Smooth muscle cell (in vitro differentiated cells): ENCODE measurements around the gene ANKRD16. TPM values are rescaled to one million over a fixed set of nuclear protein-coding genes. Genes with fewer than 3 reads are reported as not detected.
"Not testable (repeated sequence)": the region's sequence is repeated elsewhere in the genome, so short reads cannot be mapped to it uniquely, and the experiment has no call there.

Source experiments
- DNase-seq: peaks from one replicate; lab custom pipeline; 2025; ENCODE audit not compliant: unreplicated experiment; lab: John Stamatoyannopoulos, UW
- H2AFZ ChIP-seq: fragments of 200-600 bp; sonication (generic); 2 replicates; pipeline ENCODE4 v1.6.0; 2016; ENCODE audit warnings: antibody characterized with exemption, low read depth, mild to moderate bottlenecking
- H3F3A ChIP-seq: fragments of 200-600 bp; sonication (generic); 2 replicates; pipeline ENCODE4 v1.6.0; 2017; ENCODE audit warnings: antibody characterized with exemption, low read depth
- H3K27ac ChIP-seq: fragments of 200-600 bp; sonication (generic); 2 replicates; pipeline ENCODE4 v1.5.1; 2016; ENCODE audit warnings: low read depth, mild to moderate bottlenecking
- H3K27me3 ChIP-seq: fragments of 200-600 bp; sonication (generic); 2 replicates; pipeline ENCODE4 v1.6.1; 2016; ENCODE audit warnings: low read depth, mild to moderate bottlenecking
- H3K36me3 ChIP-seq: fragments of 200-600 bp; sonication (generic); 2 replicates; pipeline ENCODE4 v1.5.1; 2016; ENCODE audit warnings: low read depth
- H3K4me1 ChIP-seq: fragments of 200-600 bp; sonication (generic); 2 replicates; pipeline ENCODE4 v1.5.1; 2016; ENCODE audit warnings: low read depth
- H3K4me2 ChIP-seq: fragments of 200-600 bp; sonication (generic); 2 replicates; pipeline ENCODE4 v1.6.0; 2016; ENCODE audit warnings: mild to moderate bottlenecking
- H3K4me3 ChIP-seq: fragments of 200-600 bp; sonication (generic); 2 replicates; pipeline ENCODE4 v1.5.1; 2016; ENCODE audit warnings: mild to moderate bottlenecking
- H3K79me2 ChIP-seq: fragments of 200-600 bp; sonication (generic); 2 replicates; pipeline ENCODE4 v1.6.0; 2016; ENCODE audit warnings: low read depth, mild to moderate bottlenecking
- H3K9ac ChIP-seq: fragments of 200-600 bp; sonication (generic); 2 replicates; pipeline ENCODE4 v1.6.0; 2016; ENCODE audit warnings: low read depth
- H3K9me3 ChIP-seq: fragments of 200-600 bp; sonication (generic); replicated peaks from 2 replicates; pipeline ENCODE4 v1.5.1; 2016; ENCODE audit warnings: low read depth
- H4K20me1 ChIP-seq: fragments of 200-600 bp; sonication (generic); 2 replicates; pipeline ENCODE4 v1.6.0; 2016; ENCODE audit warnings: low read depth
- WGBS: methylation state at CpG from one replicate; pipeline ENCODE4 v1.1.7; 2016; ENCODE audit warnings: low lambda C conversion rate; 5-methylcytosine and 5-hydroxymethylcytosine counted together
- polyA plus RNA-seq: library from polyadenylated mRNA; unstranded; fragments of >200 nt; fragmentation: Nextera tagmentation; extraction: Ambion mirVana; gene quantifications from 2 replicates; pipeline ENCODE4 v1.2.1, GENCODE V29; 2016
- total RNA-seq: library from RNA; depleted of rRNA; stranded (reverse); fragments of >200 nt; gene quantifications from 2 replicates; pipeline ENCODE4 v1.2.3, GENCODE V29; 2014
- TF ChIP-seq, protein P1 (sequence below): fragments of 200-600 bp; sonication (generic); IDR thresholded peaks from 2 replicates; pipeline ENCODE4 v1.5.1; 2017; ENCODE audit warnings: borderline replicate concordance, mild to moderate bottlenecking, antibody characterized with exemption; ENCODE audit not compliant: insufficient read depth, poor library complexity, severe bottlenecking

The ANKRD16 gene
- total and polyA plus RNA-seq, 2 experiments from 2014 or later, result 2.7 to 10.3 TPM

GRCh38 chr10:5830629-5831445 is 58.9 kb downstream of the ANKRD16 start:
- Histone ChIP-seq H4K20me1 (no peaks in the 10 kb centered on the region), H3K36me3 (no peaks in the 10 kb centered on the region), H3K27ac (no peak overlapping the region), H3K9ac (no peak overlapping the region), H3K4me2 (no peak overlapping the region), H3K4me3 (no peak overlapping the region), H3K4me1 (no peaks in the 10 kb centered on the region), H3F3A (no peaks in the 10 kb centered on the region), H2AFZ (no peak overlapping the region), H3K27me3 (no peaks in the 10 kb centered on the region), H3K79me2 (no peaks in the 10 kb centered on the region), H3K9me3 (no peaks in the 10 kb centered on the region)
- TF ChIP-seq, protein P1, sequence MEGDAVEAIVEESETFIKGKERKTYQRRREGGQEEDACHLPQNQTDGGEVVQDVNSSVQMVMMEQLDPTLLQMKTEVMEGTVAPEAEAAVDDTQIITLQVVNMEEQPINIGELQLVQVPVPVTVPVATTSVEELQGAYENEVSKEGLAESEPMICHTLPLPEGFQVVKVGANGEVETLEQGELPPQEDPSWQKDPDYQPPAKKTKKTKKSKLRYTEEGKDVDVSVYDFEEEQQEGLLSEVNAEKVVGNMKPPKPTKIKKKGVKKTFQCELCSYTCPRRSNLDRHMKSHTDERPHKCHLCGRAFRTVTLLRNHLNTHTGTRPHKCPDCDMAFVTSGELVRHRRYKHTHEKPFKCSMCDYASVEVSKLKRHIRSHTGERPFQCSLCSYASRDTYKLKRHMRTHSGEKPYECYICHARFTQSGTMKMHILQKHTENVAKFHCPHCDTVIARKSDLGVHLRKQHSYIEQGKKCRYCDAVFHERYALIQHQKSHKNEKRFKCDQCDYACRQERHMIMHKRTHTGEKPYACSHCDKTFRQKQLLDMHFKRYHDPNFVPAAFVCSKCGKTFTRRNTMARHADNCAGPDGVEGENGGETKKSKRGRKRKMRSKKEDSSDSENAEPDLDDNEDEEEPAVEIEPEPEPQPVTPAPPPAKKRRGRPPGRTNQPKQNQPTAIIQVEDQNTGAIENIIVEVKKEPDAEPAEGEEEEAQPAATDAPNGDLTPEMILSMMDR, result no peak
- WGBS, result 96% methylated on average over 14 of the region's 14 CpGs
- DNase-seq, result no peak

DNA sequence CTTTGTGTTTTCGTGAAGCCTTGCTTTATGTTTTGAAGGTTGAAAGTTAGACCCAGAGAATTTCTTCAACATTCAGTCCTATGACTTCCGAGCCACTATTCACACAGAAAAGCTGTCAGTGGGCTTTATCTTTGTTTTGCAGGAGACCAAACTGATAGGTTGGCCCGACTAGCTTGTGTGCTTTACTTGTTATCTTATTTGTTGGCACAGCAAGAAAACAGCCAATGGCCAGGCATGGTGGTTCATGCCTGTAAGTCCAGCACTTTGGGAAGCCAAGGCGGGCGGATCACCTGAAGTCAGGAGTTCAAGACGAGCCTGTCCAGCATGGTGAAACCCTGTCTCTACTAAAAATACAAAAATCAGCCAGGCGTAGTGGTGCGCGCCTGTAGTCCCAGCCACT is 60.4 kb downstream of the ANKRD16 start:
- TF ChIP-seq, protein P1, result no peak
- Histone ChIP-seq H3K79me2 (no peaks in the 10 kb centered on the region), H3K9ac (no peak overlapping the region), H3K4me3 (no peak overlapping the region), H4K20me1 (no peaks in the 10 kb centered on the region), H3F3A (no peaks in the 10 kb centered on the region), H2AFZ (no peak overlapping the region), H3K9me3 (no peaks in the 10 kb centered on the region), H3K4me2 (no peak overlapping the region), H3K27ac (no peak overlapping the region), H3K4me1 (no peaks in the 10 kb centered on the region), H3K27me3 (no peaks in the 10 kb centered on the region), H3K36me3 (no peaks in the 10 kb centered on the region)
- no peak for DNase-seq
- 92% methylated on average over 9 of the region's 9 CpGs for whole genome bisulfite sequencing

GRCh38 chr10:5828725-5829124 is 61.0 kb downstream of the ANKRD16 start:
- Histone ChIP-seq H3K4me1 (no peaks in the 10 kb centered on the region), H3K4me3 (no peak overlapping the region), H3K36me3 (no peaks in the 10 kb centered on the region), H3K9ac (no peak overlapping the region), H3F3A (no peaks in the 10 kb centered on the region), H3K9me3 (no peaks in the 10 kb centered on the region), H3K27me3 (no peaks in the 10 kb centered on the region), H4K20me1 (no peaks in the 10 kb centered on the region), H3K79me2 (no peaks in the 10 kb centered on the region), H3K27ac (no peak overlapping the region), H2AFZ (no peak overlapping the region), H3K4me2 (no peak overlapping the region)
- TF ChIP-seq, protein P1, result no peak
- DNase-seq, result no peak
- 95% methylated on average over 16 of the region's 16 CpGs for WGBS

GRCh38 chr10:5827841-5828240 is 61.9 kb downstream of the ANKRD16 start:
- Histone ChIP-seq H4K20me1 (no peaks in the 10 kb centered on the region), H3K4me3 (no peak overlapping the region), H3K9ac (no peak overlapping the region), H3K36me3 (no peaks in the 10 kb centered on the region), H3K4me1 (no peaks in the 10 kb centered on the region), H3K27me3 (no peaks in the 10 kb centered on the region), H3K27ac (no peak overlapping the region), H3K9me3 (no peaks in the 10 kb centered on the region), H3K4me2 (no peak overlapping the region), H3K79me2 (no peaks in the 10 kb centered on the region), H3F3A (no peaks in the 10 kb centered on the region), H2AFZ (no peak overlapping the region)
- TF ChIP-seq, protein P1, result no peak
- DNase-seq, result no peak
- 91% methylated on average over 6 of the region's 6 CpGs for WGBS

DNA sequence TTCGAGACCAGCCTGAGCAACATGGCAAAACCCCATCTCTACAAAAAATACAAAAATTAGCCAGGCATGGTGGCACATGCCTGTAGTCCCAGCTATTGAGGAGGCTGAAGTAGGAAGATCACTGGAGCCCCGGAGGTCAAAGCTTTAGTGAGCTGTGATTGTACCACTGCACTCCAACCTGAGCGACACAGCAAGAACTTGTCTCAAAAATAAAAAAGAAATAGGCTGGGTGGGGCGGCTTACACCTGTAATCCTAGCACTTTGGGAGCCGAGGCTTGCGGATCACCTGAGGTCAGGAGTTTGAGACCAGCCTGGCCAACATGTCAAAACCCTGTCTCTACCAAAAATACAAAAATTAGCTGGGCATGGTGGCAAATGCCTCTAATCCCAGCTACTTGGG is 63.2 kb downstream of the ANKRD16 start:
- not testable (repeated sequence) for H3K9ac ChIP-seq, H3K27me3 ChIP-seq, H4K20me1 ChIP-seq, H3K27ac ChIP-seq, H3K36me3 ChIP-seq, H3K79me2 ChIP-seq, H3K4me1 ChIP-seq, H3K4me3 ChIP-seq, H3F3A ChIP-seq, H2AFZ ChIP-seq, H3K9me3 ChIP-seq, DNase-seq, H3K4me2 ChIP-seq
- WGBS, result 97% methylated on average over 6 of the region's 6 CpGs
